ENCODE results near the gene TIMD4. TPM values are rescaled to one million over a fixed set of nuclear protein-coding genes. Genes with fewer than 3 reads are reported as not detected.

The TIMD4 gene
- total RNA-seq, 1 donor from 2014 or later, result not detected

- Histone ChIP-seq H3K36me3 (no peaks in the 10 kb centered on the region), H4K20me1 (ENCODE audit: low read depth) (no peaks in the 10 kb centered on the region), H3K27ac (no peak overlapping the region), H3K4me1 (peaks cover 2% of the 10 kb centered on the region), H2AFZ (replicated peaks) (no peak overlapping the region), H3K79me2 (ENCODE audit: low read depth) (no peaks in the 10 kb centered on the region), H3F3A (ENCODE audit: low read depth) (no peaks in the 10 kb centered on the region), H3K4me3 (no peak overlapping the region), H3K27me3 (no peaks in the 10 kb centered on the region), H3K4me2 (no peak overlapping the region), H3K9ac (no peak overlapping the region), H3K9me3 (ENCODE audit: low read depth) (no peaks in the 10 kb centered on the region)
- TF ChIP-seq EZH2phosphoT487 (IDR thresholded peaks at IDR 0.05) (no peak), EZH2 (IDR thresholded peaks at IDR 0.05) (no peak)
- TF ChIP-seq, protein P1, sequence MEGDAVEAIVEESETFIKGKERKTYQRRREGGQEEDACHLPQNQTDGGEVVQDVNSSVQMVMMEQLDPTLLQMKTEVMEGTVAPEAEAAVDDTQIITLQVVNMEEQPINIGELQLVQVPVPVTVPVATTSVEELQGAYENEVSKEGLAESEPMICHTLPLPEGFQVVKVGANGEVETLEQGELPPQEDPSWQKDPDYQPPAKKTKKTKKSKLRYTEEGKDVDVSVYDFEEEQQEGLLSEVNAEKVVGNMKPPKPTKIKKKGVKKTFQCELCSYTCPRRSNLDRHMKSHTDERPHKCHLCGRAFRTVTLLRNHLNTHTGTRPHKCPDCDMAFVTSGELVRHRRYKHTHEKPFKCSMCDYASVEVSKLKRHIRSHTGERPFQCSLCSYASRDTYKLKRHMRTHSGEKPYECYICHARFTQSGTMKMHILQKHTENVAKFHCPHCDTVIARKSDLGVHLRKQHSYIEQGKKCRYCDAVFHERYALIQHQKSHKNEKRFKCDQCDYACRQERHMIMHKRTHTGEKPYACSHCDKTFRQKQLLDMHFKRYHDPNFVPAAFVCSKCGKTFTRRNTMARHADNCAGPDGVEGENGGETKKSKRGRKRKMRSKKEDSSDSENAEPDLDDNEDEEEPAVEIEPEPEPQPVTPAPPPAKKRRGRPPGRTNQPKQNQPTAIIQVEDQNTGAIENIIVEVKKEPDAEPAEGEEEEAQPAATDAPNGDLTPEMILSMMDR (IDR thresholded peaks at IDR 0.05), result no peak
- no peak overlapping the region for H3K4me3 Mint-ChIP-seq
- H3K27ac Mint-ChIP-seq, result no peak overlapping the region
- peaks cover 10% of the 10 kb centered on the region for H3K9me3 Mint-ChIP-seq
- H3K4me1 Mint-ChIP-seq, result no peaks in the 10 kb centered on the region
- H3K27me3 Mint-ChIP-seq (ENCODE audit: insufficient read depth, low read depth), result no peaks in the 10 kb centered on the region
- no peak for DNase-seq (ENCODE audit: low spot score)
- H3K36me3 Mint-ChIP-seq, result peaks cover 4% of the 10 kb centered on the region
These were observed 26.1 kb downstream of the TIMD4 start for GRCh38 chr5:156936972-156937371.

GRCh38 chr5:156934450-156935211 is 28.4 kb downstream of the TIMD4 start:
- no peaks in the 10 kb centered on the region for H3K9me3 ChIP-seq (ENCODE audit: low read depth)
- Mint-ChIP-seq H3K4me3 (no peak overlapping the region), H3K9me3 (peaks cover 6% of the 10 kb centered on the region), H3K36me3 (peaks cover 2% of the 10 kb centered on the region), H3K27ac (no peak overlapping the region), H3K4me1 (no peaks in the 10 kb centered on the region), H3K27me3 (ENCODE audit: insufficient read depth, low read depth) (no peaks in the 10 kb centered on the region)
- H3K4me3 ChIP-seq, result no peak overlapping the region
- peak; percentile 55 for DNase-seq (ENCODE audit: low spot score)
- H3F3A ChIP-seq (ENCODE audit: low read depth), result no peaks in the 10 kb centered on the region
- no peaks in the 10 kb centered on the region for H3K36me3 ChIP-seq
- no peak overlapping the region for H3K9ac ChIP-seq
- H3K4me1 ChIP-seq, result no peaks in the 10 kb centered on the region
- TF ChIP-seq, protein P1 (IDR thresholded peaks at IDR 0.05), result peak; percentile 73
- no peak for TF ChIP-seq EZH2phosphoT487 (IDR thresholded peaks at IDR 0.05)
- no peak overlapping the region for H3K27ac ChIP-seq
- H2AFZ ChIP-seq (replicated peaks), result no peak overlapping the region
- no peaks in the 10 kb centered on the region for H4K20me1 ChIP-seq (ENCODE audit: low read depth)
- H3K79me2 ChIP-seq (ENCODE audit: low read depth), result no peaks in the 10 kb centered on the region
- no peak overlapping the region for H3K4me2 ChIP-seq
- no peaks in the 10 kb centered on the region for H3K27me3 ChIP-seq

DNA sequence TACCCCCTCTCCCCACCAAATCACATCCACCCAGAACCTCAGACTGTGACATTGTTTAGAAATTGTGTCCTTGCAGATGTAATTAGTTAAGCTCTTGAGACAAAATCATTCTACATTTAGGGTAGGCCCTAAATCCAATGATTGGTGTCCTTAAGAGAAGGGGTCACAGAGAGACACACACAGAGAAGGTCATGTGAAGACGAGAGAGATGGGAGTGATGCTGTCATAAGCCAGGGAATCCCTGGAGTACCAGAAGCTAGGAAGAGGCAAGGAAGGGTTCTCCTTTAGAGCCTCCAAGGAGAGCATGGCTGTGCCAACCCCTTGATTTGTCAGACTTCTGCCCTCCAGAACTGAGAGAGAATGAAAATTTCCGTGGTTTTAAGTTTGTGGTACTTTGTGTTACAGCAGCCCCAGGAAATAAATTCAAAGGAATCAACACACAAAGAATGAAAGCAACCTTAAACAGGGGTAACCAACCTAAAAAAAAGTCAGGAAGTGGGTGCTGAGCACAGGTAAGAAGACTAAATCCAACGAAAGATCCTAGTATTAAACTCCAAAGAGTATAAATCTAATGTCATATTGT is 33.6 kb downstream of the TIMD4 start:
- Mint-ChIP-seq H3K9me3 (no peaks in the 10 kb centered on the region), H3K36me3 (no peaks in the 10 kb centered on the region), H3K4me3 (no peak overlapping the region), H3K27me3 (ENCODE audit: insufficient read depth, low read depth) (no peaks in the 10 kb centered on the region), H3K27ac (no peak overlapping the region), H3K4me1 (no peaks in the 10 kb centered on the region)
- H4K20me1 ChIP-seq (ENCODE audit: low read depth), result no peaks in the 10 kb centered on the region
- no peaks in the 10 kb centered on the region for H3K4me1 ChIP-seq
- no peak overlapping the region for H2AFZ ChIP-seq (replicated peaks)
- no peaks in the 10 kb centered on the region for H3K79me2 ChIP-seq (ENCODE audit: low read depth)
- TF ChIP-seq EZH2 (IDR thresholded peaks at IDR 0.05), result no peak
- TF ChIP-seq, protein P1 (IDR thresholded peaks at IDR 0.05), result no peak
- TF ChIP-seq EZH2phosphoT487 (IDR thresholded peaks at IDR 0.05), result no peak
- no peak overlapping the region for H3K4me3 ChIP-seq
- no peaks in the 10 kb centered on the region for H3K36me3 ChIP-seq
- H3K27ac ChIP-seq, result no peak overlapping the region
- DNase-seq (ENCODE audit: low spot score), result no peak
- H3K27me3 ChIP-seq, result no peaks in the 10 kb centered on the region
- H3K9ac ChIP-seq, result no peak overlapping the region
- no peaks in the 10 kb centered on the region for H3K9me3 ChIP-seq (ENCODE audit: low read depth)
- H3F3A ChIP-seq (ENCODE audit: low read depth), result no peaks in the 10 kb centered on the region
- no peak overlapping the region for H3K4me2 ChIP-seq

All from neural progenitor cell (in vitro differentiated cells).